OCI-LY3 (cell line): ENCODE measurements around the gene PAX9.

Experiments used
- EZH2phosphoT487 ChIP-seq: fragments of 200-600 bp; shearing (Covaris generic); IDR thresholded peaks from 2 replicates; pipeline ENCODE4 v1.6.1; 2018; ENCODE audit warnings: antibody characterized with exemption, mixed run types, low read depth
- TF ChIP-seq, protein P1 (sequence below): fragments of 200-600, 300-600 bp; sonication (generic); IDR thresholded peaks from 2 replicates; pipeline ENCODE4 v1.5.1; 2014; ENCODE audit warnings: antibody characterized with exemption, low read length, low read depth

DNA sequence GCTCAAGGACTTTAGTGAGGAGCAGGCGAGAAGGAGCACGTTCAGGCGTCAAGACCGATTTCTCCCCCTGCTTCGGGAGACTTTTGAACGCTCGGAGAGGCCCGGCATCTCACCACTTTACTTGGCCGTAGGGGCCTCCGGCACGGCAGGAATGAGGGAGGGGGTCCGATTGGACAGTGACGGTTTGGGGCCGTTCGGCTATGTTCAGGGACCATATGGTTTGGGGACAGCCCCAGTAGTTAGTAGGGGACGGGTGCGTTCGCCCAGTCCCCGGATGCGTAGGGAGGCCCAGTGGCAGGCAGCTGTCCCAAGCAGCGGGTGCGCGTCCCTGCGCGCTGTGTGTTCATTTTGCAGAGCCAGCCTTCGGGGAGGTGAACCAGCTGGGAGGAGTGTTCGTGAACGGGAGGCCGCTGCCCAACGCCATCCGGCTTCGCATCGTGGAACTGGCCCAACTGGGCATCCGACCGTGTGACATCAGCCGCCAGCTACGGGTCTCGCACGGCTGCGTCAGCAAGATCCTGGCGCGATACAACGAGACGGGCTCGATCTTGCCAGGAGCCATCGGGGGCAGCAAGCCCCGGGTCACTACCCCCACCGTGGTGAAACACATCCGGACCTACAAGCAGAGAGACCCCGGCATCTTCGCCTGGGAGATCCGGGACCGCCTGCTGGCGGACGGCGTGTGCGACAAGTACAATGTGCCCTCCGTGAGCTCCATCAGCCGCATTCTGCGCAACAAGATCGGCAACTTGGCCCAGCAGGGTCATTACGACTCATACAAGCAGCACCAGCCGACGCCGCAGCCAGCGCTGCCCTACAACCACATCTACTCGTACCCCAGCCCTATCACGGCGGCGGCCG is 1.1 kb downstream of the PAX9 start:
- TF ChIP-seq, protein P1, sequence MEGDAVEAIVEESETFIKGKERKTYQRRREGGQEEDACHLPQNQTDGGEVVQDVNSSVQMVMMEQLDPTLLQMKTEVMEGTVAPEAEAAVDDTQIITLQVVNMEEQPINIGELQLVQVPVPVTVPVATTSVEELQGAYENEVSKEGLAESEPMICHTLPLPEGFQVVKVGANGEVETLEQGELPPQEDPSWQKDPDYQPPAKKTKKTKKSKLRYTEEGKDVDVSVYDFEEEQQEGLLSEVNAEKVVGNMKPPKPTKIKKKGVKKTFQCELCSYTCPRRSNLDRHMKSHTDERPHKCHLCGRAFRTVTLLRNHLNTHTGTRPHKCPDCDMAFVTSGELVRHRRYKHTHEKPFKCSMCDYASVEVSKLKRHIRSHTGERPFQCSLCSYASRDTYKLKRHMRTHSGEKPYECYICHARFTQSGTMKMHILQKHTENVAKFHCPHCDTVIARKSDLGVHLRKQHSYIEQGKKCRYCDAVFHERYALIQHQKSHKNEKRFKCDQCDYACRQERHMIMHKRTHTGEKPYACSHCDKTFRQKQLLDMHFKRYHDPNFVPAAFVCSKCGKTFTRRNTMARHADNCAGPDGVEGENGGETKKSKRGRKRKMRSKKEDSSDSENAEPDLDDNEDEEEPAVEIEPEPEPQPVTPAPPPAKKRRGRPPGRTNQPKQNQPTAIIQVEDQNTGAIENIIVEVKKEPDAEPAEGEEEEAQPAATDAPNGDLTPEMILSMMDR, result no peak
- no peak for TF ChIP-seq EZH2phosphoT487
